HG03039 (cell line): Measurements from ENCODE around the gene MAFG.
A peak's percentile ranks its signal among the peaks of the same experiment; 100 is the strongest.

Experiments
- ATAC-seq: cut with Tn5 transposase; IDR thresholded peaks from one replicate; pipeline ENCODE4 v1.9.1; 2021; ENCODE audit warnings: mild to moderate bottlenecking, moderate library complexity; ENCODE audit not compliant: unreplicated experiment

MAFG gene

DNA sequence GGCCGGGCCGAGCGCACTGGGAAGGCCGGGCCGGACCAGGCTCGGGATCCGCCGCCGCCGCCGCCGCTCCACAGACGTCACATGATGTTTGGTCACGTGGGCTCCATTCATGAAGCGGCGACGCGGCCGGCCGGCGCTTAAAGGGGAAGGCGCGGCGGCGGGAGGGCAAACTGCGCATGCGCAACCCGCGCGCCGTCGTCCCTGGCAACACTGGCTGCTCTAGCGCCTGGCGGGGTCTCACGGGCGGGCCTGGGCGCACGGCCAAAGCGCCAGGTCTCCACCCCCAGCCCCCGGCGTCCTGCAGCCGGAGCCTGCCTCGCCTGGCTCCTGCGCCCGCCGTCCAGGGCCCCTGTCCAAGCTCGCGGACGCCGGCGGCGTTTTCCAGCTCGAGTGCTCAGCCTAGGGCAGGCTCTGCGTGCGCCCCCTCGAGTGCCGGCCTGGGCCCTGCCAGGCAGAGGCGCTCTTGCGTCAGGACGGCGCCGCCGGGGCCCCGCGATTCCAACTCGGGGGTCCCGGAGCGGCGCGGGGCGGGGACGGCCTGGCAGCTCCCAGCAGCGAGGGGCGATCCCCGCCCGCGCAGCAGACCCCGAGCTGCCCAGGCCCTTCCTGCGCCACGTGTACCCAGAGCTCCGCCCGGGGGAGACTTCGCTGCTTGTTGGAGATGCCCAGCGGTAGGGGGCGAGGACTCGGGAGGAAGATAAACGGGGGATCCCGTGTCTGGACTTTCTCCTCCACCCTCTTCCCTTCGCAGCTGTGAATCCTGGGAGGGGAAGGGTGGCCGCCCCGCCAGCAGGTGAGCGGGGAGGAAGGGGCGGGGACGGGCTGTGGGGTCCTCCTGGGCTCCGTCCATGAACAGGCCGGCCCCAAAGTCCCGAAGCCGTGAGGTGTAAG lies at the start of gene MAFG:
Gene MAFG (minus strand): TSS at position 83 of the 891 bp plus-strand sequence. CDS start 4,550 bp downstream, outside the sequence.
- peak; percentile 49 for ATAC-seq

DNA sequence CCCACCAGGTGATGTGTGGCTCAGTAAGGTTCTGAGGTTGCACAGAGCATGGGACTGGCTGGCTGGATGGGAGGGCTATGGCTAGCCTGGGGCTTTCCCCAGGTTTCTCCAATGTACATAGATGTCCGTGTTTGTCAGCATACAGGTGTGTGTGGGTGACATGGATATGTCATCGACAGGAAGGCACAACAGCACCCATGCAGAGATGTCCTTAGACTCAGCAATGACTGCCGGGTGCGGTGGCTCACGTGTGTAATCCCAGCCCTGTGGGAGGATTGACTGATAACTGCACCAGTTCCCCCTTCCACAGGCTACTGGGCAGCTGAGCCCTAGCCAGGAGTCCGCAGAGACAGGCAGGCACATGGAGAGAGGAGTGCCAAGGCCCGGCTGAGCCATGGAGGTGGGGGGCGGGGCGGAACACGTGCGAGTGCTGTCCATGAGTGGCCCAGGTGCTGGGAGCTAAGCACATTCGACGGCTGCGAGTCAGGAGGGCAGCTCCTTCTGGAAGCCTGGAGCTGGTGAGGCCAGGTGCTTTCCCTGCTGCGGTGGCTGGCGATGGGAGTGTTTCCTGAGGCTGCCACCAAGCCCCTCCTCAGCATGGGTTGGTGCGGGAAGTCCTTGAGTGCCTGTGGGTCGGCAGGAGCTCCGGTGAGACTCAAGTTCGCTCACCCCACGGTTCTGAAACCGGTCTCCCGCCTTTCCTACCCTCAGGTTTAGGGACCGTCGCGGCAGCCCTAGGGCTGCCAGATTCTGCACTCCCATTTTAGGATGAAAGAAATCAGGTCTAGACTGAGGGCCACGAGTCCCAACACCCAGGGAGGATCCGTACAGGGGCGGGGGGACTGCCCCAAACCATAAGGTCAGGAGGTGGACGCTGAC lies 49.0 kb upstream of the MAFG start:
- ATAC-seq = no peak

DNA sequence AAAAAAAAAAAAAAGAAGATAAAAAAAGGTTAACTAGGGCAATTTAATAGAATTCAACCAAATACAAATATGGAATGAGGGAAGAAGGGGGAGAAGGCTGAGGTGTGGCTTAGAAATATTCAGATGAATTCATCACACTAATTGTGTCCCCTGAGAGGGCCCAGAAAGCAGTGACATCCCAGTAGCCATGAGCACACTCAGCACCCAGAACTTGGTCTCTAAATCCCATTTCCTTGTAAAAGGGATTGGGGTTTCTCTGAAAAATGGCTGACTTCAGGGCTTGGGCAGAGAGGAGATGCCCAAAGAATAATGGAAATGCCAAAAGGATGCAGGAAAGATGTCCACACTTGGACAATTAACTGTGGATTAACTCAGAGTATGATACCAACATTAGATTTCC lies 45.9 kb upstream of the MAFG start:
- ATAC-seq = no peak

DNA sequence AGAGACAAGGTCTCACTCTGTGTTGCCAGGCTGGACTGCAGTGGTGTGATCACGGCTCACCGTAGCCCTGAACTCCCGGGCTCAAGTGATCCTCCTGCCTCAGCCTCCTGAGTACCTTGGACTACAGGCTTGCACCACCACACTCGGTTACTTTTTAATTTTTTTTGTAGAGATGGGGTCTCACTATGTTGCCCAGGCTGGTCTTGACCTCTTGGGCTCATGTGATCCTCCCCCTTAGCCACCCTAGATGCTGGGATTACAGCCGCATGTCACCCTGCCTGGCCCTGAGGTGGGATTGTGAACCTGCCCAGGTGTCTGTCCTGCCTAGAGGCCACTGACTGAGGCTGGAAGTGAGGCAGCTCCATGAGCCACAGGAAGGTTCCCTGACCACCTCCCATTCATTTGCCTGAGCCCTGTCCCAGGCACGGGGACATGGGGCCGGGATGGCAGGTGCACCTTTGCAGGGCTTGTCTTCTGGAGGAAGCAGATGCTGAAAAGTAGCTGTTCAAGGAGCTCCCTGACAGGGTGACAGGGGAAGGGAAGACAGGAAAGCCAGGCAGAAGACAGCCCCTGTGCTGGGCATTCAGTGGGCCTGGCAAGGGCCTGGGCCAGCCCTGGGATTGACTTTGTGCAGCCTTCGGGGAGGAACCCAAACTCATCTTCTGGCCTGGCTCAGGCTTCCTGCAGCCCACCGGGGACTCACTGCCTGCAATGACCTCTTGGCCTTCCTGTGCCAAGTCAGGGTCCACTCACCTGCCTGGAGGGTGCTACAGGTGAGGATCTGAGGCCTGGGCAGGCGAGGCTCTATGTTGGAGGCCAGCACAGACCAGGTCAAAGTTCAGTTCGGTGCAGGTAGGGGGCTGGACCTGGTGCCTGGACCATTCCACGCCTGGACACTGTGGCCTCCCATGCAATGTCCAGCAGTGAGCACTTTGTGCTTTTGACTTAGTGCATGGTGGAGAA lies 41.6 kb upstream of the MAFG start:
- no peak for ATAC-seq

DNA sequence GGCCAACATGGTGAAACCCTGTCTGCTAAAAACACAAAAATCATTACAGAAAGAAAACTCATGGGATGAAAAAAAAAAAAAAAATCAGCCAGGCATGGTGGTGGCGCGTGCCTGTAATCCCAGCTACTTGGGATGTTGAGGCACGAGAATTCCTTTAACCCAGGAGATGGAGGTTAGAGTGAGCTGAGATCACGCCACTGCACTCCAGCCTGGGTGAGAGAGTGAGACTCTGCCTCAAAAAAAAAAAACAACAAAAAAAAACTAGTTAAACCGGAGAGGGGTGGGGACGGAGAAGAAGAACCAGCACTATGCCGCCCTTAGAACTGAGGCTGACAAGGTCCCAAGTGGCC lies 40.8 kb upstream of the MAFG start:
- ATAC-seq = no peak

DNA sequence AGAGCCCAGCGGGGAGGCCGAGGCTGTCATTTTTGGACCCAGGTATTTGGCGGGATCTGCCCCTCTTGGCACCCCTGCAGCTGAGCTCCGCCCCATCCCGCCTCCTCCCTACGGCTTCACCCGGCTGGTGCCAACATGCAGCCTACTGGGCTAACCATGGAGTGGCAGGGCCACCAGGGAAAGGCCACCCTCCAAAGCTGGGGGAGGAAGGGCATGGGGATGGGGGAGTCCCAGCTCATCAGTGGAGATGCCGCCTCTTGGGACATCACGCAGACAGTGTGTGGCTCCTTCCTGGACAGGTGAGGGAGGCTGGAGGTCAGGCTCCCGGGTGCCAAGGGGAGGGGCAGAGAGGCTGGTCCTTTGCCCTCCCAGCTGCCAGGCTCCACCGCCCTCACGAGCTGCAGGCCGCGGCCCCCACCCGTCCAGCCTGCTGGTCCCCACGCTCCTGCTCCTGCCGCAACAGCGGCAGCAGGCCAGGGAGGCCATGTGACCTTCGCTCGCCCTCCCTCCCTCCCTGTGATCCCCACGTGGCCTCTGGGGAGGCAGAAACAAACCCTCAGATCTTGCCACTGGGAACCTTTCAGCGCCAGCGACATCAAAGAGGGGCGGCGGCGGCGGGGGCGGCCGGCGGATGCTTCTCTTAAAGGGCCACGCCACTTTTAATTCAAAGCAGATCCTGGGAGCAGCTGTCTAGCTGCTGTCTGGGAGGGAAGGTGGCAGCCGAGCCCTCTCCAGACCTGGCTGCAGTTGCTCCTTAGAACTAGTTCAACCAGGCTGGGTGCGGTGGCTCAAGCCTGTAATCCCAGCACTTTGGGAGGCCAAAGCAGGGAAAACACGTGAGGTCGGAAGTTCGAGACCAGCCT lies 40.2 kb upstream of the MAFG start:
- no peak for ATAC-seq

DNA sequence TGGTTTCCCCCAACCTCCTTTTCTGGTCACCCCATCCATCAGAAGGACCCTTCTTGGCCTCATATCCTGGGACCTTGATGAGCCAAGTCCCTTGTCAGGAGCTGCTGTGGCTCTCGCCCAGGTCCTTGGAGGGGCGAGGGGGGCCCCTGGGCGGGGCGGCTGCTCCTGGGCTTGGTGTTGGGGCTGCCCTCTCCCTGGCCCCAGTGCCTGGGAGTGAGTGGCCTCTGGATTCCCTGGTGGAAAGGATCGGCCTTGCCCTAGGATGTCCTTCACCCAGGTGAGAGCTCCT lies 39.7 kb upstream of the MAFG start:
- no peak for ATAC-seq

DNA sequence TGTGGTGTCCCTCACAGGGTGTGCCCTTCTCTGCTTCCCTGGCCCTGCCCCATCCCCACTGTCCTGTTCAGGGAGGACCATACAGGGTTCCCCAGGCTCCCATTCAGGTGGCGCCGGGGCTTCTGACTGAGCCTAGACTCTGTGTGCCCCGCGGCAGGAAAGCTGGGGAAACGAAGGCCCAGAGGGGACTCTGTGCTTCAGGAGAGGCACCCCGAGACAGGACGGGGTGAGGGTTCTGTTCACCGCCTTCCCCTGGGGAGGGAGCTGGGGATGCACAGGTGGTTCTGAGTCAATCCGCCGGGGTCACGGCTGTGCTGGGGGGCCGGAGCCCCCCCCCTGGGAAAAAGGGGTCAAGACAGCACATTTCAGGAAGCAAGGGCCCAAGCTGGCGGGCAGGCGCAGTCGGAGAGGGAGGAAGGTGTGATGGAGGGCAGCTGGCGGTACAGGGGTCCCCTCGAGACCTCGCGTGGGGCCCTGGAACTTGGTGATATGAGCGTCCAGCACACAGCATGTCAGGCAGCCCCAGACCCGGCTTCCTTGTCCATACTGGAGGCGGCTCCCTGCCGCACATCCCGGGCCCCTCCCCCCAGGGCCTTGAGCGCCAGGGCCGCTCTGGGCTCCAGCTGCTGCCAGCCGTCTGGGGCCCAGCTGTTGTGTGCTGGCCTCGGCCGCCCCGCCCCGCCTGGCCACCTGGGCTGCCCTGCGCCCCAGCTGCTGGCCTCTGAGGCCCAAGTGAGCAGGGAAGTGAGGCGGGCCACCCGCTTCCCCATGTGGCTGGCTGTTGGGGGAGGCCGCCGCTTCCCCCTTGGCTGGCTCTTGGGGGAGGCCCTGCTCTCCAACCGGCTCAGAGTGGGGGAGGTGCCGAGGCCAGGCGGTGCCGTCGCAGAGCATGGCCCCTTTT lies 39.1 kb upstream of the MAFG start:
- ATAC-seq = no peak

DNA sequence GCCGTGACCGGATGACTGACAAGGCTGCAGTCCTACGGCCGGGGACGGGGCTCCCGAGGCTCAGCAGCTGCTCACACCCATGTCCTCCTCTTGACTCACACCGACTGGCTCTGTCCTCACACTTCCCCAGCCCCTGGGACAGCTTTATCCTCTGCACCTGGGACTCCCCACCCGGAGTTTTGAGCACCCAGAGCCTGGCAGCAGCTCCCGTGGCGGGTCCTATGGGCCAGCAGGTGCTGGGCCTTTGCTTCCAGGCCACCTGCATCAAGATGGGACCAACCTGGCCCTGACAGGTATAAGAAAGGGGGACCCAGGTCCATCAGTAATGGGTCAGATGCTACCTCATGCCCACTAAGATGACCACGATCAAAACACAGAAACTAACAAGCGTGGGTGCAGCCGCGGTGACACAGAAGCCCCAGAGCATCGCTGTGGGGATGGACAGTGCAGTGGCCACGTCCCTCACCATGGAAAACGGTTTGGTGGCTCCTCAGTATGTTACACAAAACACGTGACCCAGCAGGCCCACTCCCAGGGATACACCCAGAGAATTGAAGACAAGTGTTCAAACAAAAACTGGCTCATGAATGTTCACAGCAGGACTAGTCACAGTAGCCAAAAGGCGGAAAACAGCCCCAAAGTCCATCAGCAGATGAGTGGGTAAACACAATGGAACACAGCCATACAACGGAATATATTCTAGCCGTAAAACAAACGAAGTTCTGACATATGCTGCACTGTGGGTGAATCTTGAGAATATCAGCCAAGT lies 36.7 kb upstream of the MAFG start:
- no peak for ATAC-seq

DNA sequence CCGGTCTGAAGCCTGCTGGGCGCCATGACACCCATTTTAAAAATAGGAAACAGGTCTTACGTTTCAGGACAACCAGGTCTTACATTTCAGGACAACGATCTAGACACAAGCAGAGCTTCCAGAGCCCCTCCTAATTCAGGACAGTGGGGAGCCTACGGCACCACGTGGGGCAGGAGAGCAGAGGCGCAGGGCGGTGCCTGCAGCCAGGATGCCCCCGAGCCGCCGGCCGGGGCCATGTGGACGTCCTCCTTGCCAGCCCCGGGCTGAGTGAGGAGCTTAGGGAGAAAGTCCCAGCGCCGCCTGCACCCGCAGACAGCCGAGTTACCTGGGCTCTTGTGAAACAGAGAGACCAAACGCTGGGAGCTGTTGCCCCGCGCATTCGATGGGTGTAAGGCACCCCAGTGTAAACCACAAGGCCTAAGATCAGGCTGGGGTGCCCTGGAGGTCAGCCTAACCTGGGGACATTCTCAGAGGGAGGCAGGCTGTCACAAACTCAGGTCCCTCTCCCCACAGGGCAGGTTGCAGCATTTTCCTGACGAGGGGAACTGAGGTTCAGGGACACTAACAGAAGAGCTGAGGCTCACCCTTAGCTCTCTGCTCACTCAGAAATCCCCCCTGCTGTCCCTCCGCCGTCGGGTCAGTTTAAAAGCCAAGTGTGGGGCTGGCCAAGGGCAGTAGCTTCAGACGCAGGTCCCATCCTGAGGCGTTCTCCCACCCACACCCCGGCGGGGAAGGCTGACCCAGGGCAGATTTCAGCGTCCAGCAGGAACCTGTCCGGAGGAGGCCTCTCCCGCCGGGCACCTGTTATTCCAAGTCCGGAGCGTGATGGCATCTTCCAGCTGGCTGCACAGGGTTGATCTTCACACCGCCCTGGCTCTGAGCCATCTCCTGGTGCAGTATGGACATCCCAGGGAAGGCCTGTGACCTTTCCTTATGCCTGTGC lies 35.2 kb upstream of the MAFG start:
- ATAC-seq = no peak

DNA sequence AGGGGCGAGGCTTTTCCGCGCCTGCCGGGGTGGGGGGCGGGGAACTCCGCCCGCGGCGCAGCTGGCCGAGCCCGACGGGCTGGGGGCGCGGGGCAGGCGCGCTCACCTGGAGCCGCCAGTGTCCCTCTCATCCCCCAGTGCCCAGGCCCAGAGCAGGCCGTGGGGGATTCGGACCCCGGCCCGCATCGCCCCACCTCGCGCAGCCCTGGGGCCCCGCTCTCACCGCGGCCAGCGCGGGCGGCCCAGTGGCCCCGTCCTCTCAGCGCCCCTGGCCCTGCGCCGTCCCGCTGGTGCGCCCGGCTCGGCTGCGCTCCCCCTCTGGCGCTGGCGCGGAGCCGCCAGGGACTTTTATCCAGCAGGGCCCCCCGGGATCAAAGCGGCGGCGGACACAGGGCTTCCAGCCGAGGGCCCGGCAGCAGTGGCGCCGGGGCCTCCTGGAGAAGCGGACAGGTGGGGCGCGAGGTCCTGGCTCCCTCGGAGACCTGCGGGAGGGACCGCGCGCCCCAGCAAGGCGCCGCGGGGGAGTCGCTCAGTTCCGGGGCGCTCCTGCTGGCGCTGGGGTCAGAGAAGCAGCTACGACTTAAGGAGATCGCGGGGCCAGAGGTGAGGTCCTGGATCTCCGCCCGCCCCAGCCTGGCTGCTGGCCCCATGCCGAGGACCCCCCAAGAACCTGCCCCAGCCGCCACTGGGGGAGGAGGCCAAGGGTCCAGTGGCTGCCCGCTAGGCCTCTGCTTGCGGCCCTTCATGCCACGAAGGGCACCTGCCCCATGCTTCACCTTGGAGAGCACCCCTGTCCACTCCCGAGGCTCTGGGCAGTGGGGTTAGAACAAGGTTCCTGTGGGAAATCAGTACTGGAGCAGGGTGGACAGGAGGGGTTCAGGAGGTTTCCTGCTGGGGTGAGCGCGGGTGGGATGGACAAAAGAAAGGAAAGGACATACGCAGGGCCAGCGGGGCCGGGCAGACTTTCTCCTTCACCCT lies 34.3 kb upstream of the MAFG start:
- ATAC-seq = no peak

DNA sequence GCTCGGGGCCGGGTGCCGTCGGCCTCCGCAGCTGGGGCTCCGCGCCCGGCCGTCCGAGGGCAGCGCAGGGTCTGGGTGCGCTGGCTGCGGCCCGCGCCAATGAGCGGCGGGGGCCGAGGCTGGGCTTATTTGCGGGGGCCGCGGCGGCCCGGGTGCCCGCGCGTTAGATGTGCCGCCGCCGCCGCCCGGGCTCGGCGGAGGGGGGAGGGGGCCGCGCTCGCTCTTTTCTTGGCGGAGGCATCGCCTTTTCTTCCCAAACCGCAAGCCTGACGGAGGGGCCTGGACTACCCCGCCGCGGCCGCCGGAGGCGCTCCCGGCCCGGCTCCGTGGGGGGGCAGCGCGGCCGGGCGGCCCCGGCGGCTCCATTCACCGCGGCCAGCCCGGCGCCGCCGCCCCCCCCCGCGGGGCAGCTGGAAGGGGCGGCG lies 33.6 kb upstream of the MAFG start, which contains the start of gene NOTUM:
Gene NOTUM (minus strand): TSS at position 101 of the 425 bp plus-strand sequence. CDS start 278 bp downstream, outside the sequence.
- no peak for ATAC-seq

DNA sequence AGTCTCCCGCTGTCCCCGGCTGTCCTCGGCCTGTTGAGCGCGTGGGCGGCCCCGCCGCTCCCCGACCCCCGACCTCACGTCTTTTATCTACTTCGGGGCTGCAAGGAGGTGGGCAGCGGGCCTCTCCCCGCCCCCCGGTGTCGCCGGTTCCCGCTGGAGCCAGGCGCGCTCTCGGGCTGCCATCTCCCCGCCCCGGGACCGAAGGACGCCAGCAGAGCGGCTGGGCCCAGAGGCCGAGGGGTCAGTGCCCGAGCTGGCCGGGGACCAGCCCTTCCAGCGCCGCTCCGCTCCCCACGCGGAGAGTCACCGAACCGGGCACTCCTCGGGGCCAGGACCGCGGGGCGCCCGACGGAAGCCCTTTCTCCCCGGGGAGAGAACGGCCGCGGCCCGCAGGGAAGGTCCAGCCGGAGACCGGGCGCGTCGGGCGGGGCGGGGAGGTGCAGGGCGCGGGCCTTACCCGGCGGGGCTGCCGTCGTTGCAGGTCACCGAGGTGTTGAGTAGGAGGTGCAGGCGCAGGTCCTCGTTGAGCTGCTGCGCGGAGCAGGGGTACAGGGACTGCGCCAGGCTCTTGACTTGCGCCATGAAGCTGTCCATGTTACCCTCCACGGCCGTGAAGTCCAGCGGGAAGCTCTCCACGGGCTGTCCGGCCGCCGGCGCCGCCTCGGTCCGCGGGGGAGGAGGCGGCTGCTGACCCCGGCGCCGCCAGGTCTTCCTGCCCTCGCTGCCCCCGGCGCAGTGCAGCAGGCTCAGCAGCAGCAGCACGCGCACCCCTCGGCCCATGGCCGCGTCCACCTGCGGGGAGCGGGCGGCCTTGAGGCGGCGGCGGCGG lies 32.8 kb upstream of the MAFG start:
- ATAC-seq = no peak

DNA sequence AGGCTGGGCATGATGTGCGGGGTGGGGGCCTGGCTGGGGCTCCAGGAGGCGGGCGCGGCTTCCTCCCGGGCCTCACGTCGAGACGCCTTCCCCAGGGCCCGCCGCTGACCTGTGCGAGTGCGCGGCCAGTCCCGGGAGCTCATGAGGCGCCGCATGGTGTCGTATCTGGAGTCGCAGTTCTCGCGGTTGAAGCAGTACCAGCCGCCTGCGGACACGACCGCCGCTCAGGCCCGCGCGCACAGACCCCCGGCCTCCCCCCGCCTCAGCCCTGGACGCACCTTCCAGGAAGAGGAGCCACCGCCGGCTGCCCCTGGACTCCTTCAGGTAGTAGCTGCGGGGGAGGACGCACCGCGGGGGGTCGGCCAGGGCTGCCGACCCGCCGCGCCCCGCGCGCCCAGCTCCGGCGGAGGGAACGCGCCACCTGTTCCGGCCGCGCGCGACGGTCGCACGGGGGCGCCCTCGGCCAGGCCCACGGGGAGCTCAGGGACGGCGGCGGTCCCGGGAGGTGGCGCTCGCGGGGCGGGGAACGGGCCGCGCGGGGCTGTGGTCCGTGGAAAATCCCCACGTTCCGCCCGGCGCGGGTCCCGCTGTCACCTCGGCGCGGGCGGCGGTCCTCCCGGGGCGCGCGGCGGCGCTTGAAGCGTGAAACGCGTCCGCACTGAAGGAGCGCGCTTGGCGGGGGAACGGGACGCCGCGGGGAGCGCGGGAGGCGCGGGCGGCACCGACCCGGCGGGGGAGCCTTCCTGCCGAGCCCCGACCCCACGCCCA lies 32.0 kb upstream of the MAFG start:
- ATAC-seq = no peak
